ENCODE results near the gene PTCD3.

PTCD3 gene

GRCh38 chr2:86102157-86102556 is 3.9 kb upstream of the PTCD3 start:
- peaks cover 22 to 23% of the 10 kb centered on the region in 2 experiments for H3K4me1 ChIP-seq (ENCODE audit: control insufficient read depth in 1 of 2, insufficient read depth in 1 of 2, low read depth in 1 of 2, low read length in 1 of 2)
- no peaks in the 10 kb centered on the region for H3K27me3 ChIP-seq
- no peaks in the 10 kb centered on the region for H3K36me3 ChIP-seq
- no peak for TF ChIP-seq CTCF (IDR thresholded peaks at IDR 0.05)
- H3K27ac ChIP-seq: no peak overlapping the region
- H3K4me3 ChIP-seq (ENCODE audit: low read depth in 1 of 2, low read length in 1 of 2): no peak overlapping the region
- no peaks in the 10 kb centered on the region for H3K9me3 ChIP-seq

GRCh38 chr2:86105252-86105968 is 625 bp upstream of the PTCD3 start, which contains the start of gene POLR1A:
Gene POLR1A (minus strand): TSS chr2:86105886. CDS start chr2:86105776, 110 bp downstream.
- Histone ChIP-seq H3K4me3 (ENCODE audit: low read depth in 1 of 2, low read length in 1 of 2) (peak within 1 kb of the TSS; percentile 76 to 92), H3K36me3 (peaks cover 15% of the 10 kb centered on the region)
- no peak for TF ChIP-seq CTCF (IDR thresholded peaks at IDR 0.05)

GRCh38 chr2:86107031-86107430 is 996 bp downstream of the PTCD3 start:
- Histone ChIP-seq H3K27ac (no peak overlapping the region), H3K36me3 (peaks cover 30% of the 10 kb centered on the region), H3K4me1 (ENCODE audit: control insufficient read depth in 1 of 2, insufficient read depth in 1 of 2, low read depth in 1 of 2, low read length in 1 of 2) (peaks cover 23 to 25% of the 10 kb centered on the region in 2 experiments), H3K4me3 (ENCODE audit: low read depth in 1 of 2, low read length in 1 of 2) (peak overlapping the region; percentile 76 to 92), H3K9me3 (no peaks in the 10 kb centered on the region), H3K27me3 (no peaks in the 10 kb centered on the region)
- no peak for TF ChIP-seq CTCF (IDR thresholded peaks at IDR 0.05)

More at GRCh38 chr2:86105252-86105968, 625 bp upstream of the PTCD3 start, which contains the start of gene POLR1A:
- peaks cover 23 to 25% of the 10 kb centered on the region in 2 experiments for H3K4me1 ChIP-seq (ENCODE audit: control insufficient read depth in 1 of 2, insufficient read depth in 1 of 2, low read depth in 1 of 2, low read length in 1 of 2)
- H3K9me3 ChIP-seq: no peaks in the 10 kb centered on the region
- peak within 1 kb of the TSS; percentile 88 for H3K27ac ChIP-seq
- H3K27me3 ChIP-seq: no peaks in the 10 kb centered on the region

- H3K4me1 ChIP-seq (ENCODE audit: control insufficient read depth in 1 of 2, insufficient read depth in 1 of 2, low read depth in 1 of 2, low read length in 1 of 2): no peaks in the 10 kb centered on the region
- no peak for TF ChIP-seq CTCF (IDR thresholded peaks at IDR 0.05)
- H3K36me3 ChIP-seq: peaks cover 91% of the 10 kb centered on the region
- no peaks in the 10 kb centered on the region for H3K27me3 ChIP-seq
- no peak overlapping the region for H3K4me3 ChIP-seq (ENCODE audit: low read depth in 1 of 2, low read length in 1 of 2)
- no peaks in the 10 kb centered on the region for H3K9me3 ChIP-seq
- no peak overlapping the region for H3K27ac ChIP-seq
Observed at GRCh38 chr2:86118130-86118529, 12.1 kb downstream of the PTCD3 start.

- no peak overlapping the region for H3K4me3 ChIP-seq (ENCODE audit: low read depth in 1 of 2, low read length in 1 of 2)
- no peaks in the 10 kb centered on the region for H3K9me3 ChIP-seq
- peaks cover 100% of the 10 kb centered on the region for H3K36me3 ChIP-seq
- H3K27me3 ChIP-seq: no peaks in the 10 kb centered on the region
- H3K27ac ChIP-seq: no peak overlapping the region
- TF ChIP-seq CTCF (IDR thresholded peaks at IDR 0.05): no peak
- H3K4me1 ChIP-seq (ENCODE audit: control insufficient read depth in 1 of 2, insufficient read depth in 1 of 2, low read depth in 1 of 2, low read length in 1 of 2): no peaks in the 10 kb centered on the region
Observed at GRCh38 chr2:86123328-86123925, 17.4 kb downstream of the PTCD3 start.

Data from neutrophil (primary cell).